Endothelial cell of coronary artery (primary cell): ENCODE measurements around the gene XRCC4. TPM values are rescaled to one million over a fixed set of nuclear protein-coding genes. Genes with fewer than 3 reads are reported as not detected.

ENCODE experiments used
- total RNA-seq: library from RNA; depleted of rRNA; stranded (reverse); fragments of >200 nt; gene quantifications from 2 replicates; pipeline ENCODE4 v1.2.3, GENCODE V29; 2014

XRCC4 gene
- total RNA-seq = 6.2 and 9.6 TPM in 2 replicates

GRCh38 chr5:83076742-83077661 lies at the start of gene XRCC4, which contains the start of gene TMEM167A:
XRCC4 (plus strand) TSS chr5:83077547; CDS start chr5:83104920, 27,373 bp downstream.
TMEM167A (minus strand) TSS chr5:83077394; CDS start chr5:83077323, 71 bp downstream.

Other genes with a start within 250 kb of the XRCC4 start
- 41.5 and 47.1 TPM in 2 replicates for gene TMEM167A, start 153 bp upstream of the XRCC4 start, total RNA-seq